OCI-LY1 (cell line): ENCODE results near the gene PNRC2.

ENCODE experiments used
- CTCF ChIP-seq: fragments of 200-600 bp; sonication (generic), shearing (Covaris generic); IDR thresholded peaks from 2 replicates; pipeline ENCODE4 v1.5.1; 2017; ENCODE audit warnings: mild to moderate bottlenecking, antibody characterized with exemption, low read length, moderate library complexity, mixed read lengths
- EZH2 ChIP-seq: fragments of 200-600 bp; sonication (generic), shearing (Covaris generic); IDR thresholded peaks from 2 replicates; pipeline ENCODE4 v1.8.0; 2017; ENCODE audit warnings: borderline replicate concordance, mixed run types, mild to moderate bottlenecking, antibody characterized with exemption, low read length, moderate library complexity, mixed read lengths

- TF ChIP-seq CTCF, result no peak
- no peak for TF ChIP-seq EZH2
These were observed 47.5 kb downstream of the PNRC2 start for GRCh38 chr1:24007079-24007478.
